Stimulated activated CD4-positive, alpha-beta T cell treated with anti-CD3 and anti-CD28 coated beads, Interleukin-2, amount 100 ng/mL, for 24 hours (primary cell): ENCODE measurements around the gene TTC8.
"Not testable (repeated sequence)": the region's sequence is repeated elsewhere in the genome, so short reads cannot be mapped to it uniquely, and the experiment has no call there.

Source experiments
- DNase-seq, 2 donors: peaks; one replicate each; pipeline ENCODE4 v3.0.0-alpha.2; 2020

The TTC8 gene

DNA sequence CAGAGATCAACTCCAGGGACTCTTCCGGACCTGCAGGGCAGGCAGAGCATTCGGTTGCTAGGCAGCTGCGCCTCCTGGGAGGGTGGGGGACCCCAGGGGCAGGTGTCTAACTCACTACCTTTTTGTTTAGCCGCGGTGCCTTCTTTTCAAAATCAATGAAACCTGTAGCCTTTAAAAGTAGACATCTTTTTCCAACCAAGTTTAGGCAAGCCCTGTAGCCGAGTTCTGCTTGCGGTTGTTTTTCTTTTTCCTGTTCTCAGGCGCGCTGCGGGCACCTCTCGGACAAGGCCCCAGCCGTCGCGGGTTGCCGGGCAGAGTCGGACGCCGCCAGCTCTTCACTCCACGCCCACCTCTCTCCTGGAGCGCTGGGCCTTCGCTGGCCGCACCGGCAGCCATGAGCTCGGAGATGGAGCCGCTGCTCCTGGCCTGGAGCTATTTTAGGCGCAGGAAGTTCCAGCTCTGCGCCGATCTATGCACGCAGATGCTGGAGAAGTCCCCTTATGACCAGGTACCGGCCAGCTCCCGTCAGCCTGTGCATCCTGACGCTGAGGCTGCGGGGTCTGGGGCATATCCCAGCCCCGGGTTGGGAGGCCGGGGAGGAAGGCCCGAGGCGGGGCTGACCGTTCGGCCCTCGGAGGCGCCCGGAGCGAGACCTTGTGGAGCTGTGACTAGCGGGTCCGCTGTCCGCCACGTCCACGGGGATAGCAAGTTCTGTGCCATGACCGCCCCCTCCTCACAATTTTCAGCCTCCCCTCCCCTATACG, at the start of gene TTC8:
TSS of gene TTC8 (plus strand) at position 338 of the 764 bp plus-strand sequence. CDS start at position 395, 57 bp downstream.
- DNase-seq = peak; percentile 83 to 84

DNA sequence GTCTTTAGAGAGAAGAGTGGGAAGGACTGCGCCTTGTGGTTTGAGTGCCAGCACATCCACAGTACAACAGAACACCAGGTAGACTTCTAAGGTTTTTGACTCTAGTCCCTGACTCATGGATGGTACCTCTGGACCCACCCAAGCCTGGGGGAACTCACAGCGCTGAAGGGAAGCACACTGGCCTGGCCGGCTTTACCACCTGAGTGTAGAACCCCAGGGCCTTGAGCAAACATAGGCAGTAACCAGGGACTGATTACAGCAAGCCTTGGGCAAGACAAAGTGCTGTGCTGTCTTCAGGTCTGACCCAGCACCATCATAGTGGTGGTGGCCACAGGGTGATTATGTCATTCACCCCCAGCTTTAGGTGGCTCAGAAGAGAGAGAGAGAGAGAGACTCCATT, 48.9 kb upstream of the TTC8 start:
- no peak for DNase-seq

DNA sequence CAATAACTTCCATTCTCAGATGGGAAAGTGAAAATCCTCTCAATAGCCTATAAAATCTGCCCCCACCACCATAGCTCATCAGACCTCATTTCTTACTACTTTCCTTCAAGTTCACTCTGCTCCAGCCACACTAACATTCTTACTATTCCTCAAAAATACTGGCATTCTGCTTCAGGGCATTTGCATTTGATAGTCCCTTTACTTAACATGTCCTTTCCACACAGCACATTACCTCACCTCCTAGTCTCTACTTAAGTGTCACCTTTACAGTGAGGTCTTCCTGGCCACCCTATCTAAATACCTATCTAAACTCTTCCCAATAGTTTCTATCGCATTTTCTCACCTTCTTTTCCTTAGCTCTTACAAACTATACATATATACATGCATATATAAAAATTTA, 38.5 kb upstream of the TTC8 start:
- no peak for DNase-seq

DNA sequence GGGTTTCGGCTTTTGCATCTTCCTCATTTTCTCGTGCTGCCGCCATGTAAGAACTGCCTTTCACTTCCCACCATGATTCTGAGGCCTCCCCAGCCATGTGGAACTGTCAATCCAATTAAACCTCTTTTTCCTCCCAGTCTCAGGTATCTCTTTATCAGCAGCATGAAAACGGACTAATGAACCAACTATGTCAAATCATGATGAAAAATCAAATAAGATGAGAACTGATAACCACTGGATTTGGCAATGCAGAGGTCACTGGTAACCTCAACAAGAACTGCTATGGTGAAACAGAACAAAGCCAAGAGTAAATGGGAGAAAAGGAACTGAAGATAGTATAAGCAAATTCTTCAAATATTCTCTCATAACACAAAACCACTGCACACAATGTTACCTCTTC, 37.7 kb upstream of the TTC8 start:
- DNase-seq = no peak

DNA sequence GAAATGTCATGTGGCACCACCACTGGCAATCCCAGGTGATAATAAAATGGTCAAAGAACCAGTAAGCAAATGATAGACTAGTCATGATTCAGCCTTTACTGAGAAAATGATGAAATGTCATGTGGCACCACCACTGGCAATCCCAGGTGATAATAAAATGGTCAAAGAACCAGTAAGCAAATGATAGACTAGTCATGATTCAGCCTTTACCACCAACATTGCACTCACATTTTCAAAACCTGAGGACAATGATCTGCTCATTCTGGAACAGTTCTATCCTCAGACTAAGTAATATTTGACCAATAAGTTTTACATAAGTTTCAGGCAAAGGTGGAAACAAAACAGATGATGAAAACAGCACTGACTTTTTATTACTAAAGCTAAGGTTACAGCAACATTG, 34.9 kb upstream of the TTC8 start:
- not testable (repeated sequence) for DNase-seq

DNA sequence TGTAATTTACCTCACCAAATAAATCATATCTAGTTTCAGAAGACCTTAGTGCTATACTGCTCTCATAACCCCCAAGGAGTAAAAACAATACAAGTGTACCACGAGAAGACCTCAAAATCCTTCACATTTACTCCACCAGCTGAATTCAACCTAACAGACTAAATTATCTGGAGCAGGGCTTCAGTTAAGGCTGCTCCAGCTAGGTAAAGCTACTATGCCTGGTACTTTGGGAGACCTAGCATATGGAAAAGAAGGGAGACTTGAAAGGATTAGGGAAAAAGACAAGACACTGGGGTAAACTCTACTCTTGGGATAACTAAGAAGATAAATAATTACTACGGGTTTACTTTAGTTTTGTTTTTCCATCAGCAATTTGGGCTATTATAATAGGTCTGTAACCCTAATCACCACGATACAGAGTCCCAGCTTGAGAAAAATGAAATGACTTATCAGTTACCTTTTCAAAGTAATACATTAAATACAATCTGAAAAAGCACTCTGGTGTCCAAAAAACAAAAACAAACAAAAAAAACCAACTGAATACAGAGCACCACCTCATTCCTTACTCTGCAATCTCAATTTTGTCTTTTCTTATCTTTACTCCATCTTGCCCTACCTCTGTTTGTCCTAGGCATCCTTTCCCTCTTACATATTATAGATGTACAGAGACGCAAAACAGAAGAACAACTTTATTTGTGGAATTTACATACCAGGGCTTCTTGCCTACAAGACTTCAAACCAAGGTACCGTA, 33.8 kb upstream of the TTC8 start:
- DNase-seq = no peak

DNA sequence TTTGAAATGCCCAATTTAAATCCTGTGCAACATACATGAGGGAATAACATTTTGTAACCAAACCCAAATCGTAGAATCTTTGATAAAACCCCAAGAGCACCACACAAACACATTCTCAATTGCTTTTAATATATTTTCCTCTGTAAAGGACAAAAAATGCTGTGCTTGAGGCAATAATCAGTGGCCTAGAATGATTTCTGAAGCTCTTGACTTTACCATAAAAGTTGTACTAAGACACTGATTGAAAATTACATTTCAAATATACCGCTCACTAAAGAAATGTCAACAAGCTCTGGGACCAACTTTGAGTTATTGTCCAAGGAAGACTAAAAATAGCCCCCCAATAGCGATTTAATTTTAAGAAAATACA, 33.2 kb upstream of the TTC8 start:
- no peak for DNase-seq

DNA sequence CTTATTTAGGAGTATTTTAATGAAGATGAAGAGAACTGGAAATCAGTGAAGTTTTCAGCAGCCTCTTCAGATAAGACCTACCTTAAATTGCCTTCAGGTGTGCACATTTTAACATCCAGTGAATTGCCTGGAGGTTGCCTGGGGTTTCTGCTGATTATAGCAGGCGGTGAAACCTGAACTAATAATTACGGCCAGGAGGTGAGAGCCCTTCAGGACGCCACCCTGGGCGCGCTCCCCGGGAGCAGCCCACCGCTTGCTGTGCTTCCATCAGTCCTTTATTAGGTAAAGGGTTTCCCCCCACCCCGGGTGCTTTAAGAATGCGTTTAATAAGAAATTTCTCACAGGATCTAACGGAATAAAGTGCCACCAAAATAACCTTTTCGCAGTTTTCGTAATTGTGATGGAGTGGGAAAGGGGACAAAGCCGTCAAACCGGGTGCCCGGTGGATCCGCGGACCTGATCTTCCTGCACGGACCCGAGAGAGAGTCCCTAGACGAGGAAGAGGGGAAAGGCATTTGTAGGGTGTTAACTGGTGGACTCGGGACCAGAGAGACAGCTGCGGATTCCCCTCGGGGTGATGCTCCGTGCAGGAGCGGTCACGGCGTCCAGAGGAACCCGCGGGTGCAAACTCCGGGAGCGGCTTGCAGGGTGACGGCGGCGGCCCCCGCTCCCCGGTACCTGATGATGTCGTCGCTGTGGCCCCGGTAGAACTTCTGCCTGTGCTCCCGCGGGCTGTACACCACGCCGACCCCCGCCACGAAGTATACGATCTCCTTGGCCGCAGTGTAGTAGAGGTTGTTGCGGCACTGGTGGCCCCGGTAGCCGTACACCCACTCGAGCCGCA, 32.6 kb upstream of the TTC8 start:
- peak; percentile 39 to 40 for DNase-seq

DNA sequence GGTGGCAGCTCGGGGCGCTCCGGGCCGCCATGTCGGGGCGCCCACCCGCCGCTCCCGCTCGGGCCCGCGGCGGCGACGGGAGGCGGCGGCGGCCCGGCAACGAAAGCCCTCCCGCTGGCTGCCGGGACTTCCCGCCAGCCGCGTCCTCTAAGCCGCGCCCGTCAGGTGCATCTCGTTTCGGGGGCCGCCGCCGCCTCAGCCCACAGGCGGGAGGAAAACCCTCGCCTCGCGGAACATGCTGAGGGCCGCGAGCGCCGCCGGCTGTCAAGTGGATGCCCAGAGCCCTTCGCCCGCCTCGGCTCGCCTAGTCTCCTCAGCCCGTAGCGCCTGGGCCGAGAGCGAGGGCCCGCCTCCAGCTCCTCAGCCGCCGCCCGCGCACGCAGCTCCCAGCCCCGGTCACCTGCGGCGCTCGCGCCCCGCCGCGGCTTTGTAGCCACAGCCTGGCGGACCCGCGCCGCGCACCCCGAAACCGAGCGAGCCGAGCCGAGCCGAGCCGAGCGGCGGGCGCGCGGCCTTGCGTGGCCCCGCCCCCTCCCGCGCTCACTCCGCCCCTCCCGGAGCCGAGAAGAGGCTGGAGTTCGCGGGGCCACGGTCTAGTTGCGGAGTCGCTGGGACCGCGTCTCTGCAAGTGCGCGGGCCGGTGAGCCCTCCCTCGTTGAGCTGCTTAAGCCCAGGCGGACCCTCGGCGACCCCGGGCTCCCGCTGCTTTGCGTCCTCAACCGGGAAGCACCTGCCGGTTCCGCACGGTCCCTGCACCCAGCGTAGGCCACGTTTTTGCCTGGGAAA, 31.8 kb upstream of the TTC8 start, which contains the start of gene EML5:
TSS of gene EML5 (minus strand) at position 481 of the 786 bp plus-strand sequence. CDS start at position 31, 450 bp downstream.
- peak; percentile 80 to 88 for DNase-seq

DNA sequence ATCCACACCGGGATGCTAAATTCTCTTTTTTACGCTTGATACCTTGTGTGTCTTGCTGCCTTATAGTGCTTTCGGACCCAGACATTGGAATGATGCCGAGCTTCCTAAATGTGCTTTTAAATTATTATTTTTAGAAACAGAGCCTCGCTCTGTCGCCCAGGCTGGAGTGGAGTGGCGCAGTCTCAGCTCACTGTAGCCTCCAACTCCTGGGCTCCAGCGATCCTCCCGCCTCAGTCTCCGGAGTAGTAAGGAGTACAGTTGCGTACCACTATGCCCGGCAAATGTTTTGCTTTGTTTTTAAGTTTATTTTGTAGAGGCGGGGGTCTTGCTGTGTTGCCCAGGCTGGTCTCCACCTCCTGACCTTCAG, 31.2 kb upstream of the TTC8 start:
- DNase-seq = no peak

DNA sequence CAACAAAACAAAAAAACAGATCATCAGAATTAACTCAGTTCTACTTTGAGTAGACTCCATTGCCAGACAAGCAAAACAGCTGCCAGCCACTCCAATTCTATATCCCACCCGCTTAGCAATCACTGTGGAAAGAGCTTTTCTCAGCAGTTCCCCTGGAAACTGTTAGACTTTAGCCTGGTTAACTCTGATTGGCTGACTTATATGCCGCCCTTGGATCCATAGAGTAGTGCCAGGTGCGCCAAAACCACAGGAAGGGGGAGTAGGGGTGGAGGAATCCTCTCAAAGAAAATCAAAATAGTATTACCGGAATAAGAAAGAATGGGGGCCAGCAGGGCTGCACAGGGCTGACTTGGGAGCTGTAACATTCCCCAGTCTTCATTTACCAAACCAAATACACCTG, 26.3 kb upstream of the TTC8 start:
- no peak for DNase-seq

DNA sequence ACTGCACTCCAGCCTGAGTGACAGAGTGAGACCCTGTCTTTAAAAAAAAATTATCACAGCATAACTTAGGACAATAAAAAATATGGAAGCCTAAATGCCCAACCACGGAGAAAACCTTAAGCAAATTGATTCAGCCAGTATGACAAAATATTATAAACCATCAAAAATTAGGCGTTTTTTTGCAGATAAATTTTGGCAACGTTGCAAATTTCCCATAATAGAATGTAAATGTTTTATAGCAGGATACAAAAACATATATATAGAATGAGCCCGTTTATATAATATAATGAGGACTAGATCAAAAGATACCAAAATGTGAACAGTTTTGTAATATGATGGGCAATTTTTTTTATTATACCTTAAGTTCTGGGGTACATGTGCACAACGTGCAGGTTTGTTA, 24.9 kb upstream of the TTC8 start:
- no peak for DNase-seq

DNA sequence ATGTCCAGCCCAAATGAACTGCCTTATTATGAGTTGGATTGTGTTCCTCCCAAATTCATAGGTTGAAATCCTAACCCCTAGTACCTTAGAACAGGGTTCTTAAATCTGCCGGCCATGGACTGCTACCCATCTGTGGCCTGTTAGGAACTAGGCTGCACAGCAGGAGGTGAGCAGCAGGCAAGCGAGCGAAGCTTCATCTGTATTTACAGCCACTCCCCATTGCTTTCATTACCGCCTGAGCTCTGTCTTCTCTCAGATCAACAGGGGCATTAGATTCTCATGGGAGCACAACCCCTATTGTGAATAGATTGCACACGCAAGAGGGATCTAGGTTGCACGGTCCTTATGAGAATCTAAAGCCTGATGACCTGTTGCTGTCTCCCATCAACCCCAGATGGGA, 21.9 kb upstream of the TTC8 start:
- no peak for DNase-seq

DNA sequence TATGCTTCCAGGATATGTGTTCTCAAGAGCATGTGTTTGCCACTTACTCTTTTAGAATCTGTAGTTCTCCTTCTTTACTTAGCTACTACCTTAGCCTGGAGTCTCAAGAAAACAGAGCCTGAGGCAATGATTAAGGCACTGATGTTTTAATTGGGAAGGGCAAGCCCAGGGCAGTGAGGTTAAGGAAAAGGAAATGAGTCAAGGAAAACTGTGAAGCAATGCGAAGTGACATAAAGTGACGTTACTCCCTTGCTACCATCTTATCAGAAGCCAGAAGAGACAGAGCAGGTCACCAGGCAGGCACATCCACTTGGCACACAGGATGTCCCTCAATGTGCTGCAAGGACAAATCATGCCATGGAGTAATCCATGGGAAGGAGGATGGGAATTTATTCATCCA, 20.4 kb upstream of the TTC8 start:
- no peak for DNase-seq

DNA sequence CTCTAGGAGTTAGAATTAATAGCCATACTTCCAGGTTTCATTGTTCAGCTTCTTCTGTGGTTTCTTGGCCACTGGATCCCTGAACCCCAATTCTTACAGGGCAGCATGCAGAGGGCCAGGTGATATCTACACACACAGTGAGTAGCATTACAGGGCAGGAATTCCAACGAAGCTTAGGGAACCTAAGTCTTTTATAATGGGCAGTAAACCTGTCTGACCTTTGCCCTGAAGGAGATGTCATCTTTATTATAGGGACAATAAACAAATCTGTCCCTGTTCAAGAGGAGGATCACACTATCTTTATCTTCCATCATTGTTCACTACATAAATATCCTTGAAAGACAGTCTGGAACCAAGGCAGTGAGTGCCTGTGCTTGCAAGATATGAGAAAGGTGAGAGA, 20.0 kb upstream of the TTC8 start:
- no peak for DNase-seq

DNA sequence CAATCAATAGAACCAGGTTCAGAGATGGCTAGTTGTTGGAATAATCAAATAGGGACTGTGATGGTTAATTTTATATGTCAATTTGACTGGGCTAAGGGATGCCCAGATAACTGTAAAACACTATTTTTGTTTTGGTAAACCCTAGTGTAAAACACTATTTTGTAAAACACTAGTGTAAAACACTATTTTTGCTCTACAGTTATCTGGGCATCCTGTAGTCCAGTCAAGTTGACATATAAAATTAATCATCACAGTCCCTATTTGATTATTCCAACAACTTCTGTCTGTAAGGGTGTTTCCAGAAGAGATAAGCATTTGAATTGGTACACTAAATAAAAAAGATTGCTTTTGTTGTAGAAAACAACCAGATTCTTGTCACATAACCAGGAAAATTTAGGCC, 16.1 kb upstream of the TTC8 start:
- DNase-seq = no peak

DNA sequence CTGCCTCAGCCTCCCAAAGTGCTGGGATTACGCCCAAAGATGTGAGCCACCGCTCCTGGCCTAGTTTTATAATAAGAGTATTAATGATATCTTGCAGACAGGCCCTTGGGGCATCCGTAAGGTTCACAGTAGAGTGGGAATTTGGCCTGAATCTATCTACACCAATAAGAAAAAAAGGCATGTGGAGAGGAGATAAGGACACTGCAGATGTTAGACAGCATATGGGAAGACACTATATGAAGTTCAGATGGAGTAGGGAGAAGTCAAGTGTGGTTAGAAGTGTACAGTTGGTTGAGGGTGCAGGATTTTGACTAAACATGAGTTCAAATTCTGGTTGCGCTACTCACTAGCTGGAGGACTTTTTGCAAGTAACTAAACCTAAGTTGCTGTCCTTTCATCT, 8.5 kb upstream of the TTC8 start:
- DNase-seq = no peak

DNA sequence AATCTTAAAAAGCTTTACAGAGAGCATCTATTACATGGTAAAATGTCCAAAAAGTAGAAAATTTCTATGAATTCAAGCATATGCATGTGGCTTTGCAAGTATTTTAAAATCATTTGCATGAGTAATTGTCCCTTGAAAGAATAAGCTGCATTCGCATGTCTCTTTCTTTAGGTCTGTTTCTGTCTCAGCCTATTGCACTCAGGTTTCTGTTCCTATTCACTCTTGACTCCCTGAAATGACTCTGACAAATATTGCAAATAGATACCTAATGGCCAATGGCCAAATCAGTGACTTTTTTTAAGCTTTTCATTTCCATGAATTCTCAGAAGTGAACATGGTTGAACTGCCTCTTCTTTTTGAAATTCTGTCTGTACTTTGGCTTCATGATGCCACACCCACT, 6.4 kb upstream of the TTC8 start:
- no peak for DNase-seq

DNA sequence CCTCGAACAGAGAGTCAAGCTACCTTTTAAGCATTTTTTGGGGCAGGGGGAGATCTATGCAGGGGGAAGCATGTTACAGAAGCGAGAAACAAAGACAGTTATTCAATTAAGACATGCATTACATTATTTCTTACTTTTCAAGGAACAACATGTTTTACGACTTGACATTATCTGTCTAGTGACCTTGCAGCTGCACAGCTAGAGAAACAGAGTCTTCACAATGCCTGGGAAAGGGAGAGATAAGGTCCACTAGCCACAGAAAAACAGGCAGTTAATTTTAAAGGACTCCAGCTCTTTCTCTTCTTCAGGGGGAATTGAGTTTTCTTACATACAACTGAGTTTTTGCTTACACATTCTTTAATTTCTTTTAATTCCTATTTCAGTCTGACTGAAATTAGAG, 4.8 kb upstream of the TTC8 start:
- DNase-seq = not testable (repeated sequence)

DNA sequence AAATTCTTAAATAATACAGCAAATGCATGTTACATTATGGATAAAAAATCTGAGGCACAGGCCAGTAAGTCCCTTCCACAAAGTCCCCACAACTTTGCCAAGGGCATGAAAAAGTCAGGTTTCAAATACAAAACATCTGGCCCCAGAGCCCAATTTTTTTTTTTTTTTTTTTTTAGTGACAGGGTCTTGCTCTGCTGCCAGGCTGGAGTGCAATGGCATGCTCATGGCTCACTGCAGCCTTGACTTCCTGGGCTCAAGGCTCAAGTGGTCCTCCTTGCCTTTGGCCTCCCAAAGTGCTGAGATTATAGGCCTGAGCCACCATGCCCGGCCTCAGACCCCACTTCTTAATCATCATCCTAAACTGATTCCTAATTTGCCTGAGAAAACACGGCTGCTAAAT, 3.1 kb upstream of the TTC8 start:
- DNase-seq = no peak

DNA sequence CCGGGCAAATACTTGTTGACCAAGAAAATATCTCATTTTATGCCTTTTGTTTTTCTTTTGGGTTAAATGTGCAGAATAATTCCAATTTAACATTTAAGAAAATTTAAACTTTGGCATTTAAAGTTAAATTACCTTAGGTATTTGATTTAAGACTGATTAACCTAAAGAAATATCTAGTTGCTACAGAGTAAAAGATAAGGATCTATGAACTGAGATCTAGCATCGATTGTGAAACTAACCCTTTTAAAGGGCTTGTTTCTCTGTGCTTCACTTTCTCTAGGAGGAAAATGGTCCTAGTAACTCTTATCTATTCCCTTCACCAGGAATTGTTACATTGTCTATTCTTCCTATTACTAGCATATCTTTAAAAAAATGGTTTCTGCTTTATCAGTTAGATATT, 2.6 kb upstream of the TTC8 start:
- no peak for DNase-seq

DNA sequence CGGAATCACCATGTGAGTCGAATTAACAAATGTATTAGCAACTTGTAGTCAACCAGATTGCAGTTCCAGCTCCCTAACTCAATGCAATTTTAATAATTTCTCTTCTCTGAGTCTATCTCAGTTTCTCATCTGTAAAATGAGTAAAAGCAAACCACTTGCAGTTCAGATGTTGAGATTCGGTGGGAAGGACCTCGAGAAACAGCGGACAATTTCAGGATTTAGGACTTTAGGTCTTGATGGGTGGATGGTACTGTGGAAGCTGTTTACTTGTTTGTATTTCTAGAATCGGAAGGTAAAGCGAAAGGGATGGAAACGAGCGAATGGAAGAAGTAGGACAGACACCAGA, 510 bp upstream of the TTC8 start:
- DNase-seq = no peak

DNA sequence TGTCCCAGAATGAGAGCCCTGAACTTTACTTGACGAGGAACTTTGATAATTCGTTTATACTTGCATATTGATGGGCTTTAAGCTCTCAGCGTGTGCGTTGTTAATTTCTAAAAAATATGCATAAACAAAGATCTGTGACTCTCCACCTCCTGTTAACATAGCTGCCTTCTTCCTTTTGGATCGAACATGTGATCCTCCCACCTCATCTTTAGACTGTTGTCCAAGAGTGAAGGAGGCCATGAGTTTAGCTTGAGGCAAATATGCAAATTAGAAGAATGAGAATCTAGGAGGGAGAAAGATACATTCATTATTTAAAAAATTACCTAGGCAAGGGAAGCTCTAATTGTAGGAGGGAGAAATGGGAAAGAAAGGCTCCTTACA, 617 bp downstream of the TTC8 start:
- no peak for DNase-seq
